CD4-positive, alpha-beta memory T cell (primary cell): Measurements from ENCODE around the gene TMOD2. TPM values are rescaled to one million over a fixed set of nuclear protein-coding genes. Genes with fewer than 3 reads are reported as not detected.

Source experiments
- CTCF ChIA-PET: fragments of 350-600 bp; sonication (Branson Sonifier 250); formaldehyde crosslinking; loops from one replicate; lab custom pipeline; 2021; ENCODE audit warnings: inconsistent platforms; ENCODE audit not compliant: partially characterized antibody; lab: Charles Lee
- POLR2A ChIA-PET: fragments of 350-600 bp; sonication (Branson Sonifier 250); formaldehyde crosslinking; loops from one replicate; lab custom pipeline; 2021; ENCODE audit not compliant: partially characterized antibody; lab: Charles Lee
- DNase-seq, 5 donors: peaks; one replicate each; pipeline versions ENCODE4 v3.0.0 to v3.0.0-alpha.2; 2020 to 2022; ENCODE audit warnings: mixed read lengths in 1 of 5
- H3K27ac ChIP-seq: one replicate; pipeline ENCODE4 v1.7.0; 2013; ENCODE audit warnings: low read depth, low read length
- H3K27me3 ChIP-seq: 2 replicates; pipeline ENCODE4 v1.7.0; 2013; ENCODE audit warnings: mild to moderate bottlenecking, low read length, moderate library complexity; ENCODE audit not compliant: insufficient read depth
- H3K36me3 ChIP-seq: 2 replicates; pipeline ENCODE4 v1.7.0; 2013; ENCODE audit warnings: mild to moderate bottlenecking, low read length, moderate library complexity; ENCODE audit not compliant: insufficient read depth
- H3K4me1 ChIP-seq: 2 replicates; pipeline ENCODE4 v1.7.0; 2013; ENCODE audit warnings: mild to moderate bottlenecking, low read length, moderate library complexity; ENCODE audit not compliant: insufficient read depth
- H3K4me3 ChIP-seq, 2 donors: one replicate each; pipeline ENCODE4 v1.7.0; 2013; ENCODE audit warnings: low read length in 2 of 2, mild to moderate bottlenecking in 1 of 2
- H3K9me3 ChIP-seq, 2 donors: one replicate each; pipeline ENCODE4 v1.7.0; 2013; ENCODE audit warnings: low read length in 2 of 2, control low read depth in 1 of 2; ENCODE audit not compliant: control insufficient read depth in 1 of 2
- H3K27ac Mint-ChIP-seq, 7 donors: one replicate each; pipeline ENCODE4 v1.8.0; 2020 to 2021; ENCODE audit warnings: mixed read lengths in 7 of 7, mild to moderate bottlenecking in 6 of 7, inconsistent platforms in 3 of 7, moderate library complexity in 3 of 7
- H3K27me3 Mint-ChIP-seq, 2 donors: one replicate each; pipeline ENCODE4 v1.8.0; 2020 to 2021; ENCODE audit warnings: mixed read lengths in 2 of 2
- H3K36me3 Mint-ChIP-seq, 2 donors: one replicate each; pipeline ENCODE4 v1.8.0; 2020 to 2021; ENCODE audit warnings: mixed read lengths in 2 of 2, inconsistent platforms in 1 of 2, mild to moderate bottlenecking in 1 of 2
- H3K4me1 Mint-ChIP-seq, 4 donors: one replicate each; pipeline ENCODE4 v1.8.0; 2020 to 2021; ENCODE audit warnings: mixed read lengths in 4 of 4, mild to moderate bottlenecking in 1 of 4
- H3K4me3 Mint-ChIP-seq, 8 donors: one replicate each; pipeline ENCODE4 v1.8.0; 2020 to 2021; ENCODE audit warnings: mixed read lengths in 8 of 8, mild to moderate bottlenecking in 7 of 8, moderate library complexity in 6 of 8, inconsistent platforms in 3 of 8
- H3K9me3 Mint-ChIP-seq, 8 donors: one replicate each; pipeline ENCODE4 v1.8.0; 2020 to 2021; ENCODE audit warnings: mixed read lengths in 8 of 8, mild to moderate bottlenecking in 5 of 8, inconsistent platforms in 3 of 8, moderate library complexity in 1 of 8
- intact Hi-C: fragments of 100-400 bp; cut with micrococcal nuclease; formaldehyde crosslinking; loops from one replicate; pipeline ENCODE4 v1.15.1; 2023
- polyA plus RNA-seq, 2 donors: library from polyadenylated mRNA; unstranded; fragments of 300-500 nt; fragmentation: Illumina TruSeq; gene quantifications; one replicate each; pipeline ENCODE4 v1.2.3, GENCODE V29; 2021
- total RNA-seq, 2 experiments: library from RNA; stranded (reverse); gene quantifications; one replicate each; pipeline ENCODE4 v1.2.3, GENCODE V29; 2021

TMOD2 gene
- total and polyA plus RNA-seq, 4 experiments from 2014 or later, result 1.4 to 20.3 (median 11.4) TPM

GRCh38 chr15:51714162-51714561, 37.2 kb upstream of the TMOD2 start:
- no peaks in the 10 kb centered on the region for H3K27me3 Mint-ChIP-seq
- Histone ChIP-seq H3K4me3 (no peak overlapping the region), H3K27me3 (no peaks in the 10 kb centered on the region), H3K4me1 (no peaks in the 10 kb centered on the region), H3K9me3 (no peaks in the 10 kb centered on the region), H3K36me3 (no peaks in the 10 kb centered on the region), H3K27ac (no peak overlapping the region)
- peak overlapping the region in 1 of 7 donors; percentile 51 for H3K27ac Mint-ChIP-seq
- intact Hi-C loops, result no loop called here
- no peaks in the 10 kb centered on the region for H3K9me3 Mint-ChIP-seq
- peaks cover 0 to 3% (median under 1%) of the 10 kb centered on the region in 4 donors for H3K4me1 Mint-ChIP-seq
- ChIA-PET CTCF (no interaction called here), POLR2A (no interaction called here)
- H3K4me3 Mint-ChIP-seq, result no peak overlapping the region
- no peak for DNase-seq
- peaks cover 0 to 6% of the 10 kb centered on the region in 2 donors for H3K36me3 Mint-ChIP-seq

GRCh38 chr15:51714911-51715310, 36.5 kb upstream of the TMOD2 start:
- no peaks in the 10 kb centered on the region for H3K4me1 ChIP-seq
- intact Hi-C loops, result no loop called here
- no peak for DNase-seq
- ChIA-PET CTCF (no interaction called here), POLR2A (no interaction called here)
- Mint-ChIP-seq H3K36me3 (peaks cover 0 to 8% of the 10 kb centered on the region in 2 donors), H3K9me3 (no peaks in the 10 kb centered on the region), H3K4me3 (no peak overlapping the region), H3K27me3 (no peaks in the 10 kb centered on the region), H3K27ac (no peak overlapping the region), H3K4me1 (peaks cover 0 to 3% (median under 1%) of the 10 kb centered on the region in 4 donors)
- H3K27me3 ChIP-seq, result no peaks in the 10 kb centered on the region
- H3K4me3 ChIP-seq, result no peak overlapping the region
- no peaks in the 10 kb centered on the region for H3K36me3 ChIP-seq
- H3K27ac ChIP-seq, result no peak overlapping the region
- no peaks in the 10 kb centered on the region for H3K9me3 ChIP-seq

- Mint-ChIP-seq H3K36me3 (peaks cover 23 to 30% of the 10 kb centered on the region in 2 donors), H3K9me3 (no peaks in the 10 kb centered on the region), H3K27ac (peak overlapping the region in 4 of 7 donors; percentile 12 to 50 (median 24)), H3K4me1 (peaks cover 5 to 8% (median 6%) of the 10 kb centered on the region in 4 donors), H3K27me3 (no peaks in the 10 kb centered on the region), H3K4me3 (no peak overlapping the region)
- no peak overlapping the region for H3K27ac ChIP-seq
- peaks cover 6% of the 10 kb centered on the region for H3K4me1 ChIP-seq
- H3K27me3 ChIP-seq, result no peaks in the 10 kb centered on the region
- peaks cover 11% of the 10 kb centered on the region for H3K36me3 ChIP-seq
- POLR2A ChIA-PET, result no interaction called here
- H3K9me3 ChIP-seq, result no peaks in the 10 kb centered on the region
- CTCF ChIA-PET, result no interaction called here
- no peak for DNase-seq
- H3K4me3 ChIP-seq, result no peak overlapping the region
- intact Hi-C loops, result no loop called here
These were observed 33.2 kb upstream of the TMOD2 start for GRCh38 chr15:51718219-51718618.

- H3K36me3 ChIP-seq, result peaks cover 14% of the 10 kb centered on the region
- Mint-ChIP-seq H3K4me1 (peaks cover 5 to 8% (median 6%) of the 10 kb centered on the region in 4 donors), H3K27me3 (no peaks in the 10 kb centered on the region), H3K4me3 (no peak overlapping the region), H3K27ac (peak overlapping the region in 2 of 7 donors; percentile 22 to 42), H3K9me3 (no peaks in the 10 kb centered on the region), H3K36me3 (peaks cover 26 to 29% of the 10 kb centered on the region in 2 donors)
- ChIA-PET POLR2A (no interaction called here), CTCF (interaction anchor here (0.9 to 1.0 kb wide), 2 partner anchors 12 to 45 kb away, joined by 3 to 6 read pairs; no protein-coding TSS in a partner anchor)
- no peak for DNase-seq
- H3K9me3 ChIP-seq, result no peaks in the 10 kb centered on the region
- H3K4me1 ChIP-seq, result peaks cover 10% of the 10 kb centered on the region
- H3K27ac ChIP-seq, result no peak overlapping the region
- H3K4me3 ChIP-seq, result no peak overlapping the region
- intact Hi-C loops, result no loop called here
- H3K27me3 ChIP-seq, result no peaks in the 10 kb centered on the region
These were observed 32.7 kb upstream of the TMOD2 start for GRCh38 chr15:51718746-51719145.

GRCh38 chr15:51720201-51720995, 31.0 kb upstream of the TMOD2 start:
- H3K36me3 Mint-ChIP-seq, result peaks cover 31 to 35% of the 10 kb centered on the region in 2 donors
- POLR2A ChIA-PET, result interaction anchor here (2.1 kb wide), 1 partner anchor 17 kb away, joined by 10 read pairs; the partner anchor contains the start of gene LYSMD2
- no peak for DNase-seq
- H3K27ac Mint-ChIP-seq, result peak overlapping the region in 3 of 7 donors; percentile 12 to 65 (median 56)
- H3K4me1 Mint-ChIP-seq, result peaks cover 13 to 23% (median 18%) of the 10 kb centered on the region in 4 donors
- H3K9me3 ChIP-seq, result no peaks in the 10 kb centered on the region
- intact Hi-C loops, result no loop called here
- no peaks in the 10 kb centered on the region for H3K9me3 Mint-ChIP-seq
- no peak overlapping the region for H3K4me3 Mint-ChIP-seq
- peaks cover 14% of the 10 kb centered on the region for H3K36me3 ChIP-seq
- H3K27me3 ChIP-seq, result no peaks in the 10 kb centered on the region
- CTCF ChIA-PET, result interaction anchor here (1.2 kb wide), 1 partner anchor 55 kb away, joined by 5 read pairs; no protein-coding TSS in a partner anchor
- H3K4me1 ChIP-seq, result peaks cover 19% of the 10 kb centered on the region
- H3K27me3 Mint-ChIP-seq, result no peaks in the 10 kb centered on the region
- no peak overlapping the region for H3K4me3 ChIP-seq
- H3K27ac ChIP-seq, result no peak overlapping the region

GRCh38 chr15:51721199-51721960, 30.0 kb upstream of the TMOD2 start:
- H3K36me3 ChIP-seq, result peaks cover 14% of the 10 kb centered on the region
- no peaks in the 10 kb centered on the region for H3K27me3 Mint-ChIP-seq
- no peak for DNase-seq
- peaks cover 18 to 33% (median 23%) of the 10 kb centered on the region in 4 donors for H3K4me1 Mint-ChIP-seq
- no peak overlapping the region for H3K4me3 ChIP-seq
- H3K27me3 ChIP-seq, result no peaks in the 10 kb centered on the region
- intact Hi-C loops, result no loop called here
- H3K4me1 ChIP-seq, result peaks cover 27% of the 10 kb centered on the region
- H3K9me3 ChIP-seq, result no peaks in the 10 kb centered on the region
- H3K36me3 Mint-ChIP-seq, result peaks cover 31 to 38% of the 10 kb centered on the region in 2 donors
- H3K9me3 Mint-ChIP-seq, result no peaks in the 10 kb centered on the region
- H3K27ac Mint-ChIP-seq, result peak overlapping the region in 2 of 7 donors; percentile 19 to 41
- no peak overlapping the region for H3K27ac ChIP-seq
- ChIA-PET POLR2A (interaction anchor here (2.1 kb wide), 1 partner anchor 16 kb away, joined by 10 read pairs; the partner anchor contains the start of gene LYSMD2), CTCF (interaction anchor here (1.3 to 1.4 kb wide), 2 partner anchors 11 to 56 kb away, joined by 3 to 4 read pairs; no protein-coding TSS in a partner anchor)
- H3K4me3 Mint-ChIP-seq, result no peak overlapping the region
